GM18526 (cell line): Measurements from ENCODE around the gene GRN.

ENCODE experiments used
- POLR2A ChIP-seq: IDR thresholded peaks from 3 replicates; pipeline ENCODE4 v1.6.1; 2011; ENCODE audit not compliant: insufficient read length; ENCODE audit errors: extremely low read depth

GRN gene

DNA sequence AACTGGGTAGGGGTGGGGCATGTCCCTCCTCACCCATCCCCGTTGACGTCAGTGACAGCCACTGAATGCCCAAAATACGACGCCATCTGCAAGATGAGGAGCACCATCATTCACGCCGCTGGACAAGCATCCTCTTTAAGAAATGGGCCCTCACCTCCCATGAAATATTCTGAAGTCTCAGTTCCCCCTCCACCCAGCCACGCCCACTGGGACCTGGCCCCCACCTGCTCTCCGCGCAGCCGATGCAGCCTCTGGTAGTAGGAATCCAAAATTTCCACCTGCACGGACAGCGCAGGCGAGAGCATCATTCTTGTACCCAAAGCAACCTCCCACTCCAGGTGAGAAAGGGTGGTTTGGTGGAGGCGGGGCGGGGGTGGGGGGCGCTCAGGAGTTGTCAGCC is 38.8 kb downstream of the GRN start:
- TF ChIP-seq POLR2A, result no peak

DNA sequence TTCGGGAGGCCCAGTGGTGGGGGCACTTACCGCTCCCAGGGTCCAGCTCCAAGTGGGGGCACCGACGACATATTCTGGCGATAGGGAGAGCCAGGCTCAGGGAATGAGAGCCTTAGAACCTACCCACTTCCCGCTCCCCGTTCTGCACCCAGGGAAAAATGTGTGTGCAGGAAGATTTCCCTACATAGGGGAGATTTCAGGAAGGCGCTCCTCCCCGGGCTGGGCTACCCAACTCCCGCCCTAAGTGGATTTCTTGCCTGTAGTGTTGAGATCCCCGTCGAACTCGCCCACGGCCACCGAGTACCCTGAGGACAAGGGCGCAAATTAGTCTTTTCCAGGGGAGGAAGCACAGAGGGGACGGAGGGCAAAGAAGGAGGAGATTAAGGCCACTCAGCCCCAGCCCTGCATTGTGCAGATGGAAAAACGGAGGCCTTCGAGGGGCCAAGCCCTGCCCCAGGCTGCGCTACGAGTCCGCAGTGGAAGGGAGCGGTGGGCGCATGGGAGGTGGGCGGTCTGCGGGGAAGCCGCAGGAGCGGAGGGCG is 39.2 kb downstream of the GRN start:
- TF ChIP-seq POLR2A, result no peak

- no peak for TF ChIP-seq POLR2A
Observed at GRCh38 chr17:44384823-44385286, 39.8 kb downstream of the GRN start.

DNA sequence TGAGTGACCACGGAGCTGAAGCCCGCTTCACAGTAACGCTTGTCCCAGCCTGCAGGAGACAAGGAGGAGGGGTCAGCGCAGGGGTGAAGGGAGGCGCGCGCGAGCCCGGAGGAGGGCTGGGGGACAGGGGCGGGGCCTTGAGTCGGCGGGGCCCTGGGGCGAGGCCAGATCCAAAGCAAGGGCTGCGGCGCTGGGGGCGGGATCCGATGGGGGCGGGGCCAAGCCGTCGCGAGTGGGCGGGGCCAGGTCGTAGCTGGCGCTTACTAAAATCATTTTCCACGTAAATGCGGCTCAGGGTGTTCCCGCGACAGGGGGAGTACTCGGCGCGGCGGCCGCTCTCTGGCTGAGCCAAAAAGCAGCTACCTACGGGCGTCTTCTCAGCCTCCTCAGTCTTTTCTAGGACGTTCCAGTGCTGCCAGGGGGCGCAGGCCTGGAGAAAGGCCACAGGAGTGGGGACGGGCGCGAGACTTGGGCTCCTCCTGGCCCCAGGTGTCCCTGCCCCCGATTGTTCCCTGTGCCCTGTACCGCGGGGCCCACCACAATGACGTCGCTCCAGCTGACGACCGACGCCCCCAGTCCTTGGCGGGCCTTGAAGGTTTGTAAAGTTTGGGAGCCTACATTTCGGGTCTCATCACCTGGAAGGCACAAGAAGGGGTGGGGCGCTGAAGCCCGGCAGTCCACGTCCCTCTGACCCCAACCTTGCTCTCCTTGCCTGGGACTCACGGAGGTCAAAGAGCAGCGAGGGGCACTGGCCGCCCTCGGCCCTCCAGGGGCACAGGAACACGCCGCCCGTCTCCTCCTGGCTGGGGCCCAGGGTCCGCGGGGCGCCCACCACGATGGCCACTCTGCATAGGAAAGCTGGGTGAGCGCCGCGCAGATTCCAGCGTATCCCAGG is 40.4 kb downstream of the GRN start:
- peak; percentile 22 for TF ChIP-seq POLR2A

- no peak for TF ChIP-seq POLR2A
Observed at GRCh38 chr17:44386182-44386525, 41.1 kb downstream of the GRN start.

- TF ChIP-seq POLR2A, result no peak
Observed at GRCh38 chr17:44387804-44388203, 42.7 kb downstream of the GRN start.

DNA sequence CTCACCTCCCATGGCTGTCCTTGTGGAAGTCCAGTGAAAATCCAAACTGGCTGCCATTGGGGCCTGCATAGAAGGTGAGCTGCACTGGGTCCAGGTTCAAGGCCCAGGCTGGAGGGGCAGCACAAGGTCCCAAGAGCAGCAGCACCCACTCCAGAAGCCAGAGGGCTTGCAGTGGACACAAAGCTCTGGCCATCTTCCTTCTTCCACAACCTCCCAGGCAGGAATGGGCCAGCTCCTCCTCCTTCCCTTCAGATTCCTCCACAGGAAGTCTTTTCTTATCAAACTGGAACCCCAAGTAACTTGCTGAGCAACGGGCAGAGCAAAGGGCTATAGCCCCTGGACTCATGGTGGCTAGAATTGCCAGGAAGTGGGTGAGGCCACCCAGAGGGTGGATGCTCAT is 44.2 kb downstream of the GRN start, which contains the start of gene ITGA2B:
ITGA2B (minus strand) TSS at position 369 of the 400 bp plus-strand sequence; CDS start at position 193, 176 bp downstream.
- TF ChIP-seq POLR2A, result no peak

DNA sequence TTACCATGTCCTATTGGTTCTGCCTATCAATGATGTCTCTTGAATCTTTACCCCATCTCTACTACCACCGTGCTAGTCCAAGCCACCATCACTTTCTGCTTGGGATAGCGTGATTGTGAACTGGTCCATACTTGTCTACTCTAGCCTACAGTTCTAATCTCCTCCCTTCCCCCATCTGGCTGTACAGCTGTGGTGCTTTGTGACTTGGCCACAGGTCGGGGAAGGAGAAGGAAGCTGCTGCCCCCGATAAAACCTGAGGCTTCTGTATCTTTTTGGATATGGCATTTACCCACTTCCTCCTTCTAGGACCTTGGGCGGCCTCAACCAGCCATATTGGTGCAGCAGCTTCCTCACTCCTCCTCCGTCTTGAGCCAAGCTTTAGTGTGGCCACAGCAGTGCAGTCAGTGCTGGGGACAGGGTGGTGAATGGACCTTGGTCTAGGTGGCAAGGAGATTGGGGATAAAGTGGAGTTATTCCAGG is 44.7 kb downstream of the GRN start:
- TF ChIP-seq POLR2A, result no peak

DNA sequence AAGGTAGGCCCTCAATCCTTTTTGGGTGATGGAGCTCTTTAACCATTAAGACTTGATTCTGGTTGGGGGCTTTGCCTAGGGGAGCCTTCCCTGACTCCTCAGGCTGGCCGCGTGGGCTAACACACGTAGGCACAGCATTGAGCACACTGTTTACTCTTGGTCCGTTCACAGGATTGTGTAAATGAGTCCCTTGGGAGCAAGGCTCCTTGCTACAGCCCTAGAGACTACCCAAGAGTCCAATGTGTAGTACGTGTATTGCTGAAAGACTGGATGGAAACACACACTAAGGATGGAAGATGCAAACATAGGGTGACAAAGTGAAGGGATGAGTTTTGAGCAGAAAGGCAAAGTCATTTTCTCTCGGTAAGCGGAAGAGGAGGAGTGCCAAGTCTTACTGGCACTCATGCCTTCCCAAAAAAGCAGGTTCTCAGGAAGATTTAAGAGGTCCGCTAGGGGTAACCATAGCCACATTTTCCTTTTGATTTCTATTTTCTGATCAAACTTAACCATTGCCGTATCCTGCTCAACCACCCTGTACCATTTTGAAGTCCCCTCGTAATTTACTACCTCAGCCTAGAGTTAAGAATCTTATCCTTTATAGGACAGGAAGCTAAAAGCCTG is 45.3 kb downstream of the GRN start:
- no peak for TF ChIP-seq POLR2A

DNA sequence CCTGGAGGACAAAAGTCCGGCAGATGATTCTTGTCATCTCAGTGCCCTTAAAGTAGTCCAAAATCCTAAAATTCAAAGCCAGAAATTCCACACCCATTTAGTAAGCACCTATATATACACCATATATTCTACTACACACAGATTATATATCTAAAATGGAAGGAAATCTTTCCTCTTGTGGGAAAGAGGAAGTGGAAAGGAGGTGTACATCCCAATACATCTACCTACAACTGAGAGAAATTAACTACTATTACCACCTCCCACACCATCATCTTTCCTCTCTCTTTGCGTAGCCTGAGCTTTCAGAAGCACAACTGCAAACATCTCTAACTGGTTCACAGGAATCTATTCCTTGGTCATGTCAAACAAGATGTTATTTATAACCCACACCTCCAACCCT is 49.7 kb downstream of the GRN start:
- TF ChIP-seq POLR2A, result no peak

DNA sequence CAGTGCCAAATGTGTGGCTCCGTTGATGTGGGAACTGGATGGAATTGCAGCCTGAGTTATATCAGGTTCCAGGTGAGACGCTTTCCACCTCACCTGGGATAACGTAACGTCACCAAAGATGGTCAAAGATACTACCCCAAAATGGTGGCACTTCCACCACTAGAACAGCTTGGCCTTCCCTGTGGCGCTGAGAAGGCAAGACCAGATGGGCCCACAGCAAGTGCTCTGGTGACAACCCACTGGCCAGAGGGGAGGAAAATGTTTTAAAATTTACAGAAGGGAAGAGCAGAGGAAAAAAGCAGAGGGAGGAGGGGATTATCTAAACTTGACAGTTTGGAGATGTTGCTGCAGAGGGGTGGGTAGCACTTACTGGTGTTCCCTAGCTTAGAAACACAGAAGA is 51.8 kb downstream of the GRN start:
- no peak for TF ChIP-seq POLR2A

DNA sequence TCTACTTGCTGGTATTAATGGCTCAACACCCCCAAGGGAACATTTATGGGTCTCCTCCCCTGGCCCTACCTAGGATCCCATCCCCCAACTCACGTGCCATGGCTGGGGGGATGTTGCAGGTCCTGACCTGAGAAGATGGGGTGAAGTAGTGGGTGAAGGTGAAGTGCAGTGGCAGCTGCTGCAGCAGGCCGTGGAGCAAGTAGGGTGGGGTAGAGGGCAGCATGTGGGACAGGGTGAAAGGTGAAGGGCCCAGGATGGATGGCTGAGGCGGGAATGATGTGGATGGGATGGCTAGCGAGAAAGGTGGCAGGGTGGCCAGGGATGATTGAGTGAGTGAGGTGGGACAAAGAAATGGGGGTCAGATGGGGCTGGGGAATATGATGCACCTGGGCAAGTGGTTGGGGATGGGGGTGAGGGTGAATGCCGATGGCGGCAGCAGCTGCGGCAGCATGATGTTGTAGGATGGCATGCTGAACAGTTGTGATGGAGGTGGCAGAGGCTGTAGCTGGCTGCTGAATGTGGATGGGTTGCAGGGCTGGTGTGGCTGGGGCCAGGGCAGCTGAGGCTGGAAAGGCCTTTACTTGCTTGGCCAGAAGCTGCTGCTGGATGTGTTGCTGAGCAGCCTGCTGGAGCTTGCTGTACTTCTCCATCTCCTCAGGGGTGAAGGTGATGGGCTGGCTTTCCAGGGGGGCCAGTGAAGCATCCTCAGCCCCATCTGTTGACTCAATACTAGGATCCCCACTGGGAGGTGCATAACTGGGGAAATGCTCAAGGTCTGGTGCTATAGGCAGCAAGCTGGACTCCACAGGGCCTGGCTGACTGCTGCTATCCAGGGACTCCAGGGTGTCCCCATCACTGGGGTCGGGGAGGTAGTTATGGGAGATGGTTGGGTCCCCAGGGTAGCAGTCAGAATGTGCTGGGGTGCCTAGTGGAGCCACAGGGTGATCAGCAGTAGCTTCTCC is 52.7 kb downstream of the GRN start:
- TF ChIP-seq POLR2A, result no peak

- TF ChIP-seq POLR2A, result no peak
Observed at GRCh38 chr17:44398692-44399691, 53.9 kb downstream of the GRN start.

DNA sequence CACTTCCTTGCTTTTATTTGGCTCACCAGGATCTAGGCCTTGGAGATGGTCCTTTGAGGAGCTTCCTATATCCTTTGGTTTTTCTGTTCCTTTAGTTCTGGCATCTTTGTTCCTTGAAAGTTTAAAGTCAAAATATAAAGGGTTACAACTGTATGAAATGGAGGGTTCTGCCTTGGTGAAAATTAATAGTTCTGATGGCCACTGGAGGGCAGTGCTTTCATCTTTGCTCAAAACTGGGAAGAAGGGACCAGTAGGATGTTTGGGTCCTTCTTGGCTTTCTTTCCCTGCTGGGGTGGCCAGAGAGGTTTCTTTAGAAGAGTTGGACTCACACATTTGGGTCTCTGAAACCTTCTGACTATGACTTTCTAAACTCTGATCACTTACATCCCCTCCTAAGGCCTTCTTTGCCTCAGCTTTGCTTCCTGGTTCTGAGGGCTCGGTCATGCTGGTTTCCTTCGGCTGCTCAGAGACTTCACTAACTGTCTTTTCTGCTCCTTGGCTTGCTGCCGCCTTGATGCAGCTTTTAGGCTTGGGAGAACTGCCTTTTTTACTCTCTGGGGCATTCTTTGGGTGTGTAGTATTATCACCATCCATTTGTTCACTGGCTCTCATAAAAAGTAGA is 55.2 kb downstream of the GRN start:
- TF ChIP-seq POLR2A, result no peak
